Endometrial microvascular endothelial cells (primary cell): ENCODE measurements around the gene ARHGAP5. TPM values are rescaled to one million over a fixed set of nuclear protein-coding genes. Genes with fewer than 3 reads are reported as not detected.

Source experiments
- in situ Hi-C: cut with HindIII; loops from 2 replicates; pipeline ENCODE4 v1.10.0; 2017; ENCODE audit warnings: low sequenced_read_pairs, low pct_unique_long_range_greater_than_20kb; ENCODE audit errors: inconsistent ontology term
- total RNA-seq: library from RNA; depleted of rRNA; stranded (reverse); fragments of >200 nt; gene quantifications from one replicate; pipeline ENCODE4 v1.2.3, GENCODE V29; 2015; ENCODE audit errors: inconsistent ontology term

Gene ARHGAP5
- total RNA-seq, 1 donor from 2014 or later: 24.0 TPM

DNA sequence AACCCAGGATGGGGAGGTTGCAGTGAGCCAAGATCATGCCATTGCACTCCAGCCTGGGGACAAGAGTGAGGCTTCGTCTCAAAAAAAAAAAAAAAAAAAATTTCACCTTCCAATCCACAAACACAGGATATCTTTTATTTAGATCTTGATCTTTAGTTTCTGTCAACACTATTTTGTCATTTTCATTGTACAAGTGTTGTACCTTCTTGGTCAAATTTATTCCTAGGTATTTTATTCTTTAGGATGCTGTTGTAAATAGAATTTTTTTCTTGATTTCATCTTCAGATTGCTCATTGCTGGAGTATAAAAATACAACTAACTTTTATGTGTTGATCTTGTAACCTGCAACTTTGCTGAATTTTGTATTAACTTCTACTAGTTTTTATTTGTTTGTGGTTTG lies 60.8 kb downstream of the ARHGAP5 start:
- in situ Hi-C loops: no loop called here

DNA sequence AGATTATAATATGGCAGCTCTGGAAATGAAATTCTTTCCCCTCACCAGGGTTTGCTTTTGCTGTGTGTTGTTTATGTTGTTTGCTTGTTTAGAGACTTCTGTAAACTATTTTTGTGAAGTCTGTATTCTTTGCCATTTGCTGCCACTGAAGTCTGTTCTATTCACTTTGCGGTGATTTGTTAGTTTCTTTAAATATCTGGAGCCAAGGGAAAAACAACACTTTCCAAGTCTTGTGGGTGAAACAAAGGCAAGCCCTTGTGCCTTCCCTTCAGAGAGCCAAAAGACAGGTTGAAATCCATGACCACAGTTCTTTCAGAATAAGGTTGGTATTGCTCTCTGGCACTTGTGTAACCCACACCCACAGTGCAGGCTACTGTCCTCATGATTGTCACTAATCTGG lies 65.2 kb downstream of the ARHGAP5 start:
- in situ Hi-C loops: no loop called here

- in situ Hi-C loops: no loop called here
Observed at GRCh38 chr14:32142754-32143437, 65.8 kb downstream of the ARHGAP5 start.

DNA sequence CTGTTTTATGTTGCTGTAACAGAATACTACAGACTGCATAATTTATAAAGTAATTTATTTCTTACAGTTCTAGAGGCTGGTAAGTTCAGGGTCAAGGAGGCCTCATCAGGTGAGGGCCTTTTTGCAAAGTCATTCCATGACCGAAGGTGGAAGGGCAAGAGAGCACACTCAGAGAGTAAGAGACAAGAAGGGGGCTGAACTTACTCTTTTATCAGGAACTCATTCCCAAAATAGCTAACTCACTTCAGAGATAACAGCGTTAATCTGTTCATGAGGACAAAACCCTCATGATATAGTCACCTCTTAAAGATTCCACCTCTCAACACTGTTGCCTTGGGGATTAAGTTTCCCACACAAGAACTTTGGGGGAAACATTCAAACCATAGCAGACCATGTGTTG lies 73.3 kb downstream of the ARHGAP5 start:
- in situ Hi-C loops: no loop called here

DNA sequence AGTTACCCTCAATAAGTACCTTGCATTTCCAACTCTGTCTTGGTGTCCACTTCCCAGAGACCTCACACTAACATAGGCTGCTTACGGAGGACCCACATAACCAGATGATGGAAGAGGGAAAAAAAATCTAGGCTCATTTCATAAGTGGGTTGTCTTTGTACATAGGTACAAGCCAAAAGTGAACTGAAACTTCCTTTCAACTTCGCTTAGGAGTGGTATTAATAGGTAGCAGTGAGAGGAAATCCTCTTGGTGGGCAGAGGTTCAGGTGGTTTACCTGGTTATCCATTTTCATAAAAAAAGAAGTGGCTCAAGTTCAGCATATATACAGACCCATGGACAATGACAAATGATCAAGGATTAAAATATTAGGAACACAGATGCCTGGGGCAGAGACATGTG lies 88.9 kb downstream of the ARHGAP5 start:
- in situ Hi-C loops: no loop called here

DNA sequence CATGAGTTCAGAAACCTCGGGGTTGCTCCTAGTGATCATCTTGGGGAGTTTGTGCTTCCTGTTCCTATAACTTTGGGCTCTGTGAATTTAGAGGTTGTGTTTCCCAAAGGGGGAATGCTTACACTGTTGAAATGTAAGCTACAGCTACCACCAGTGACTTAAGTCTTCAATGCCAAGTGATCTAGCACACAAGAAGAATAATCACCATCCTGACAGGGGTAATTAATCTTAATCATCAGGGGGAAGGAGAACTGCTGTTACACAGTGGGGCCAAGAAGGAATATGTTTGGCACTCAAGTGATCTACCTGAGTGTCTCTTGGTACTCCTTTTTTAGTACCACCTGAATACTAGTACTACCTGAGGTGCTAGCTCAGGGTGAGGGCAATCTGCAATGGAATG lies 89.8 kb downstream of the ARHGAP5 start:
- in situ Hi-C loops: no loop called here

DNA sequence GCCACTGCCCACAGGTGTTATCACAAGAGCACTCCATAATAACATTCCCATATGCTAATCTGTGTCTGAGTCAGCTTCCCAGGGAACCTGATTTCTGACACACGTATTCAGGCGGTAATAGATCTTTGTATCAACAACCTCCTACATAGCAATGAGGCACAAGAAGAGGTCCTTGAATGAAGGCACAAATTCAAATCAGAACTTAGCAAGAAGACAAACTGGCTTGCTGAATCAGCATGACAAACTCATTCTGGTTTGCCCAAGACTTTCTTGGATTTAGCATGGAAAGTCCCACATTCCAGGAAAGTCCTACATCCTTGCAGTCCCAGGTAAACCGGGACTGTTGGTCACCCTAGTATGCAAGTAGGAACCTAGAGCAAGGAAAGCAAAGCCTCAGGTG lies 90.8 kb downstream of the ARHGAP5 start:
- in situ Hi-C loops: no loop called here

GRCh38 chr14:32169191-32169590 lies 92.1 kb downstream of the ARHGAP5 start:
- in situ Hi-C loops: no loop called here

DNA sequence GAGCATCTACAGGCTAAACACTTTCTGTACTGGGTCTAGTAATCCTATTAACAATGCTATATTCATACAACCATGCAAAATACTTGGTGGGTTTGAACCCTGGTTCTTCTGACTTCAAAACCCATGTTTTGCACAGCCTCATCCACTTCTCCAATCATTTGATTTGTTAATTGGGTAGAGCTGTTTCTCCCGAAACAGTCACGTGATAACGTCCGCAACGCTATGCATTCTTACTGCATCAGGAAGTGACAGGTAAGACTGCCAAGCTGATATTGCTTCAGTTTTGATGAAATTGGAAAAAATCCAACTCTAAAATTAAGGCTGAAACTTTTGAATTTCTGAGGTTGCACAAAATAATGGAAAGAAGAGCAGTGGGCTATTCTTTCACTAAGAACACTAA lies 94.4 kb downstream of the ARHGAP5 start:
- in situ Hi-C loops: no loop called here

DNA sequence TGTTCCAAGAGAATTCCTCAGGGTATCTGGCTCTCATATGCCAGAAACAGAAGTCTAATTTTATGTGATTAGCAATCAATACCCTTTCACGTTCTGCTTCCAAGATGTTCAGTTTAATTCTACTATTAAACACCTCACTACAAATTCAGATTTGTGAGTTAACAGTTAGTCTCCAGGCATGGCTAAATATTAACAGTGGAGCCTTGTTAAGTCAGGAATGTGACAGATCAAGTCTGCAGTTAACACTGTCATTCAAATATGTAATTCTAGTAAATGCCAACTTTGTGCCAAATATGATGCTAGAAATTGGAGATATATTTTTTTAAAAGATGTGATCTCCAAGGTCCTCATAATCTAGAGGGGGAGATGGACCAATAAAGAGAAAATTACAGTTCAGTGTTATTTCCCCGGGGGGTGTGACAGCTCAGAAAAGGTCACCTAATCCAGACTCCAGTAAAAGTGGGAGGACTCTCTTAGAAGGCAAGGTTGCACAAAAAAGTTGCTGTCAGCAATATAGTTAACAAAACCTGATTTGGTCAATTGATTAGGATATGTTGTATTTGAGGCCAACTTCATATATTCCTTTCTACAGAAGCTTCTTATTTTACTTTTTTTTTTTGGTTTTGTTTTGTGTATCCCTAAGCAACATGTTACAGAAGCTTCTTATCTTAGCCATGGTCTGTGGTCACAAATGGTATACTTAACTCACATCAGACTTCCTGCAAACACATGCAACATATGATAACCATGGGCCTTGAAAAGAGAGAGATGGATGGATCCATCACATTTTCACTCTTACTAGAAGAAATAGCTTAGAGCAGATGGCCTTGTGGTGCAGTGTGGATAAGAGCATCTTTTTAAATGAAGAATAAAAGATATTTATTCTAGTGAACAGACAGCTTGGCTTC lies 106.3 kb downstream of the ARHGAP5 start:
- in situ Hi-C loops: no loop called here

DNA sequence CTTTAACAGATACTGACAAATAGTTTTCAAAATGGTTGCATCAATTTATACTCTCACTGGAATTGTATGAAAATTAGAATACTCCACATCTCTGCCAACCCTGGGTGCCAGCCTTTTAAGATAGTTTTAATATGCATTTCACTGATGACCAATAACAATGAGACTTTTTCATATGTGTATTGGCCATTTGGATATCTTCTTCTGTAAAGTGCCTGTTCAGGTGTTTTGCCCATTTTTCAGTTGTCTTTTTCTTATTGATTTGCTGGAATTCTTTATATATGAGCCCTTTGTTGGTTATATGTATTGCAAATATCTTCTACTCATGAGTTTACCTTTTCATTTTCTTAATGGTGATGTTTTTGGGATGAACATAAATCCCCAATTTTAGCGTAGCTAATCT lies 108.0 kb downstream of the ARHGAP5 start:
- in situ Hi-C loops: no loop called here

- in situ Hi-C loops: no loop called here
Observed at GRCh38 chr14:32186248-32186647, 109.1 kb downstream of the ARHGAP5 start.

DNA sequence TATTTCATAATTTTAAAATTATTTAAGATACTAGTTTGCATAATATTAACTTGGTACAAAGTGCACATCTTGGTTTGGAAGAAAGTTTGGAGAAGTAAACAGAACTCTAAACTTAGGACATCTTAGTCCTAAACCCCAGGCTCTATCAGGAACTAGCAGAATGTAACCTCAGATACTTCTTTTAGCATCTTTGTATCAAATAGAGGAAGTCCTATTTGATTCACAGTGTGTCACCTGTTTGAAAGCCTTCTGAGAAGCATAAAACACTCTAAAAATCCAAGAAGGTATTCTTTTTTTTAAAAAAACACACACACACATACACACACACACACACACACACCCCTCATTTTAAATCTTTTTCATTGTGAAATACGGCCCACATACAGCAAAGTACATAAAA lies 112.7 kb downstream of the ARHGAP5 start:
- in situ Hi-C loops: no loop called here

GRCh38 chr14:32190673-32191072 lies 113.6 kb downstream of the ARHGAP5 start:
- in situ Hi-C loops: no loop called here

DNA sequence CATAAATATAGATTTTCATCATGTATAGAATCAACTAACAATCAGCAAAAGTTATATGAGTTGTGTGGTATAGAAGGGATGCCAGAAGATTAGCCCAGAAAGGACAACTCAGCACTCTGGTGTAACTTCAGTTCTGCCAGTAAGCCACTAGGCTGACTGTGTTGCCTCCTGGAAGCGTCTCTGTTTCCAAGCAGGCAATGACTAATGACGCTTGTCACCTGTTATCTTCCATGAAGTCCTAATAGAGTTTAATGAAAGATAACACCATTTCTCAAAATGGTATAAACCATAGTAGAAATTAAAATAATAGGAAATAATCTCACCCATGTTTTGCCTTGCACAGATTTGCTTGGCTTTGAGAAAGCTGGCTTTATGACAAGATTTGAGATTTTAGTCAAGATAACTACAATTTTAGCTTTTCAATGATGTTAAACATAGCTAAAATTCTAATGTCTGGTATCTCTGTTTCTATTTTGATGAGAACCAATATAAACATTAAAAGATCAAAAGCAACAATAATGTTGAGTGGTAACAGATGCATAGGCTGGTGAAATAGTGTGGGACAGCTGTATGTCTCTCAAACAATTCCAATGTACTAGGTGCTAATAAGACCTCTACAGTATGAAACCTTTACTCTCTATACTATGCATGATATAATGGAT lies 115.7 kb downstream of the ARHGAP5 start:
- in situ Hi-C loops: no loop called here

DNA sequence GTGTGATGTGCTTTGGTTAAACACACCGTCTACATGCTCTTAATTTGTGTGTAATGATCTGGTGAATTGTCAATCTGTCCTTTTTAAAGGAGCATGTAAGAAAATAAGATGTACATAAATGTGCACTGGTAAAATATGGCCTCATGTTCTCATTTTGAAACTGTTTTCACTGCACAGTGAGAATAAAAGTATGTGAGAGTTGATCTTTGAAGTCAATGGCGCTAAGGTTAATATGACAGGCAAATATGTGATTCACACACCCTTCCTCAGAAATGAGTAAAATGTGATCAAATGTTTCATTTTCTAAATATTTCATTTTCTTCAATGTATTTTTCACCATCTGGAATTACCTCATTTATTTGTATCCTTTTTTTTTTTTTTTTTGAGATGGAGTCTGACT lies 116.4 kb downstream of the ARHGAP5 start:
- in situ Hi-C loops: no loop called here

DNA sequence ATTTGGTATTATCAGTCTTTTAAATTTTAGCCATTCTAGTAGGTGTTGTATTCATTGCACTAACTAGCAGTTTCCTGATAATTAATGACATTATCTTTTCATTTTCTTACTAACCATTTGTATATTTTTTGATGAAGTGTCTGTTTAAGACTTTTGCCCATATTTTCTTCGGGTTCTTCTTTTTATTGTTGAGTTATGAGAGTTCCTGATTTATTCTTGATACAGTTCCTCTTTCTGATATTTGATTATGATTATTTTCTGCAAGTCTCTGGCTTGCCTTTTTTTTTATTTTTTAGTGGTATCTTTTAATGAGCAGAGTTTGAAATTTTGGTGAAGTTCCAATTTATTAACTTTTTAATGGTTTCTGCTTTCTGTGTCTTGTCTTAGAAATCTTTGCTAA lies 118.5 kb downstream of the ARHGAP5 start:
- in situ Hi-C loops: no loop called here

GRCh38 chr14:32197919-32198318 lies 120.8 kb downstream of the ARHGAP5 start:
- in situ Hi-C loops: no loop called here

DNA sequence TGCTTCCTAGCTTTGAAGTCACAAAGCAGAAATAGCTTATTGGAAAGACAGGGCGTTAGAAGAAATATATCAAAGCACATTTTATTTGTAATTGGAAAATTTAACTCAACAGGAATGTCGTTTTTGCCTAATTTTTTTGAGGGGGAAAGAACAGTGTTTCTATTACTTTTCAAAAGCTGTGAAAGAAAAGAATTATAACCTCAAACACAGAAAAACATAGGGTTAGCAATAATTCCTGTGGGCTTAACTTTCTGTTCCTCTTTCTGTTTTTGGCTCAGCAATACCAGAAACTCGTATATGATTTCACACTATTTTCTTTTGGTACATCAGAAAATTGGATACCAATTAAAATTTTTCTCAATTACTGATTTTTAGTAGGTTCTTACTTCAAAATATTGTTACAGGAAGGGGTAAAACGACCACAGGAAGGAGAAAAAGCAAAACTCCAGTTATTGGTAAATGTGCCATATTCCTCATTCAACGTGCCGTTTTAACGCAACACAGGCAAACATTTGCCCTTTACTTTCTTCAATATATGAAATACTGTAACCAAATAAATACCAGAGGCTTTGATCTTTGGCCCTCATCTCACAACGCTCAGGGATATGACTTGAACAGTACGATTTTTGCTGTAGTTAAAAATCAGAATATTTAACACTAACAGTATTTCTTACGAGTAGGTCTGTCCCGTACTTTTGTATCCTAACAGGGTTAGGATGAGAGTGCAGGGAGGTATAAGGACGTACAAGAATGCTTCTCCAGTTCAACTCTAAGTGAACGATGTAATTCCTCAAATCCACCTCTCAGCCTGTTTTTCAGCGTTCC lies 123.5 kb downstream of the ARHGAP5 start:
- in situ Hi-C loops: no loop called here
